H1 (cell line): ENCODE results near the gene CEACAM16. TPM values are rescaled to one million over a fixed set of nuclear protein-coding genes. Genes with fewer than 3 reads are reported as not detected.

Source experiments
- CBX5 ChIP-seq: fragments of 300-800, 300-1000 bp; sonication (generic); IDR thresholded peaks from 2 replicates; pipeline ENCODE4 v1.7.1; 2016; ENCODE audit warnings: antibody characterized with exemption, low read length, low read depth
- CEBPB ChIP-seq: IDR thresholded peaks from 2 replicates; pipeline ENCODE4 v1.6.1; 2012; ENCODE audit warnings: low read depth, low read length
- CHD1 ChIP-seq: IDR thresholded peaks from 2 replicates; pipeline ENCODE4 v1.6.1; 2012; ENCODE audit warnings: low read depth, low read length, improper control_type of control experiment
- CTBP2 ChIP-seq: IDR thresholded peaks from 2 replicates; pipeline ENCODE4 v1.7.0; 2011; ENCODE audit warnings: borderline replicate concordance, mild to moderate bottlenecking, moderate library complexity, mixed read lengths, low read length; ENCODE audit not compliant: insufficient read depth, insufficient read length
- EP300 ChIP-seq, 2 experiments: IDR thresholded peaks; 1 replicate in 1 of 2; 2 replicates in 1 of 2; pipeline ENCODE4 v1.6.1; 2011 to 2012; ENCODE audit warnings: low read depth in 2 of 2, low read length in 2 of 2, mild to moderate bottlenecking in 2 of 2, borderline replicate concordance in 1 of 2, inconsistent platforms in 1 of 2, moderate library complexity in 1 of 2
- EZH2 ChIP-seq: fragments of 200-600 bp; sonication (generic); IDR thresholded peaks from 2 replicates; pipeline ENCODE4 v1.7.1; 2012; ENCODE audit warnings: low read depth, mild to moderate bottlenecking, moderate library complexity, low read length, inconsistent platforms; ENCODE audit not compliant: severe bottlenecking
- GABPA ChIP-seq: IDR thresholded peaks from 2 replicates; pipeline ENCODE4 v1.6.1; 2011; ENCODE audit warnings: mild to moderate bottlenecking, low read length, moderate library complexity, borderline replicate concordance; ENCODE audit not compliant: insufficient read depth
- HDAC2 ChIP-seq, 2 experiments: fragments of 300-600 bp in 1 of 2; sonication (generic) in 1 of 2; IDR thresholded peaks; 2 replicates each; pipeline ENCODE4 v1.6.1; 2011 to 2012; ENCODE audit warnings: low read depth in 2 of 2, low read length in 2 of 2, mild to moderate bottlenecking in 2 of 2, moderate library complexity in 2 of 2, borderline replicate concordance in 1 of 2, inconsistent platforms in 1 of 2
- HDAC6 ChIP-seq: IDR thresholded peaks from one replicate; pipeline ENCODE4 v1.7.1; 2012; ENCODE audit warnings: low read depth, mild to moderate bottlenecking, inconsistent platforms, low read length, moderate library complexity
- JUND ChIP-seq: IDR thresholded peaks from 2 replicates; pipeline ENCODE4 v1.6.1; 2011; ENCODE audit warnings: mild to moderate bottlenecking, improper control_type of control experiment, low read length
- KDM5A ChIP-seq: fragments of 200-600 bp; IDR thresholded peaks from 2 replicates; pipeline ENCODE4 v1.7.1; 2012; ENCODE audit warnings: mild to moderate bottlenecking, low read length, inconsistent platforms, mixed read lengths
- MAFK ChIP-seq: IDR thresholded peaks from 2 replicates; pipeline ENCODE4 v1.6.1; 2012; ENCODE audit warnings: low read depth, mild to moderate bottlenecking, improper control_type of control experiment, low read length
- POLR2A ChIP-seq, 2 experiments: IDR thresholded peaks; 1 replicate in 1 of 2; 2 replicates in 1 of 2; pipeline ENCODE4 v1.6.1; 2011; ENCODE audit warnings: low read depth in 2 of 2, low read length in 2 of 2, mild to moderate bottlenecking in 2 of 2; ENCODE audit errors: control extremely low read depth in 1 of 2
- POU5F1 ChIP-seq: IDR thresholded peaks from 2 replicates; pipeline ENCODE4 v1.6.1; 2011; ENCODE audit warnings: low read depth, mild to moderate bottlenecking, low read length, moderate library complexity
- RXRA ChIP-seq: IDR thresholded peaks from 2 replicates; pipeline ENCODE4 v1.6.1; 2011; ENCODE audit warnings: low read depth, mild to moderate bottlenecking, low read length, moderate library complexity; ENCODE audit not compliant: insufficient read depth
- SAP30 ChIP-seq: fragments of 300-600 bp; sonication (generic); IDR thresholded peaks from 2 replicates; pipeline ENCODE4 v1.7.1; 2012; ENCODE audit warnings: low read length, moderate library complexity, mild to moderate bottlenecking, inconsistent platforms; ENCODE audit not compliant: insufficient read depth, insufficient replicate concordance
- SIX5 ChIP-seq: IDR thresholded peaks from 2 replicates; pipeline ENCODE4 v1.6.1; 2011; ENCODE audit warnings: mild to moderate bottlenecking, low read depth, low read length
- SP4 ChIP-seq: IDR thresholded peaks from 2 replicates; pipeline ENCODE4 v1.6.1; 2012; ENCODE audit warnings: low read length, inconsistent platforms
- TAF1 ChIP-seq: IDR thresholded peaks from 2 replicates; pipeline ENCODE4 v1.6.1; 2011; ENCODE audit warnings: mild to moderate bottlenecking, low read depth, low read length
- TCF12 ChIP-seq: IDR thresholded peaks from 2 replicates; pipeline ENCODE4 v1.6.1; 2011; ENCODE audit warnings: low read depth, mild to moderate bottlenecking, low read length
- USF2 ChIP-seq: IDR thresholded peaks from 2 replicates; pipeline ENCODE4 v1.6.1; 2011; ENCODE audit warnings: low read length, improper control_type of control experiment
- polyA plus RNA-seq, 7 experiments: library from polyadenylated mRNA; depleted of rRNA in 3 of 7; stranded (reverse) in 5 of 7; unstranded in 2 of 7; fragments of >200 nt in 5 of 7; fragments of 200-250 nt in 2 of 7; gene quantifications; 1 replicate in 5 of 7; 2 replicates in 1 of 7; 4 replicates in 1 of 7; pipeline versions ENCODE4 v1.2.1 to v1.2.3, GENCODE V29; 2011 to 2013; ENCODE audit warnings: missing spikeins in 2 of 7, mixed read lengths in 2 of 7
- total RNA-seq: library from RNA; stranded (reverse); fragmentation: NEBNext Ultra II Directional; extraction: Animal tissue kit (Norgen Biotek cat#: 25700); gene quantifications from 2 replicates; pipeline ENCODE4 v1.2.1, GENCODE V29; 2021

Gene CEACAM16
- total and polyA plus RNA-seq, 2 of the 8 experiments (the other 6 are each of a cell fraction or from before 2014, with no cell fraction given), result not detected

- TF ChIP-seq CEBPB, result no peak
- TF ChIP-seq CHD1, result no peak
- no peak for TF ChIP-seq HDAC2 (IDR thresholded peaks at IDR 0.05; ENCODE audit: borderline replicate concordance in 1 of 2, low read depth in 2 of 2, low read length in 2 of 2)
- TF ChIP-seq EZH2, result no peak
- no peak for TF ChIP-seq CTBP2
- TF ChIP-seq TCF12, result no peak
- TF ChIP-seq KDM5A, result no peak
- no peak for TF ChIP-seq RXRA
- TF ChIP-seq CBX5, result no peak
- no peak for TF ChIP-seq USF2
- TF ChIP-seq EP300 (IDR thresholded peaks at IDR 0.05; ENCODE audit: borderline replicate concordance in 1 of 2, low read depth in 2 of 2, low read length in 2 of 2), result no peak
- no peak for TF ChIP-seq MAFK
- no peak for TF ChIP-seq JUND
- no peak for TF ChIP-seq TAF1
- no peak for TF ChIP-seq GABPA
- no peak for TF ChIP-seq SAP30
- no peak for TF ChIP-seq SIX5
- TF ChIP-seq POLR2A (IDR thresholded peaks at IDR 0.05; ENCODE audit: control extremely low read depth in 1 of 2, low read depth in 2 of 2, low read length in 2 of 2), result no peak
- TF ChIP-seq POU5F1, result no peak
- TF ChIP-seq HDAC6, result no peak
- no peak for TF ChIP-seq SP4
Measured at GRCh38 chr19:44723952-44724319, 25.0 kb downstream of the CEACAM16 start (continued).
